A549 treated with CORT108297 at 1 μM for 4 hours (cell line): ENCODE data around the gene RNF149. TPM values are rescaled to one million over a fixed set of nuclear protein-coding genes. Genes with fewer than 3 reads are reported as not detected.

Source experiments
- total RNA-seq: library from RNA; stranded (reverse); fragments of 200-300 nt; extraction: Qiagen RNA extraction; gene quantifications from 5 replicates; pipeline ENCODE4 v1.2.3, GENCODE V29; 2022

RNF149 gene
- total RNA-seq: 37.0 to 48.0 TPM (median 42.1 TPM) in 5 replicates

GRCh38 chr2:101308432-101309210, at the start of gene RNF149:
Gene RNF149 (minus strand): TSS chr2:101308701. CDS start chr2:101308588, 113 bp downstream.

GRCh38 chr2:101252408-101253012, 56.0 kb downstream of the RNF149 start, which contains the start of gene CNOT11:
Gene CNOT11 (plus strand): TSS chr2:101252886. CDS start chr2:101252965, 79 bp downstream.

Other genes with a start within 250 kb of the RNF149 start
- gene TBC1D8, start 157.3 kb downstream of the RNF149 start, total RNA-seq: 51.4 to 78.5 TPM (median 73.8 TPM) in 5 replicates
- gene CNOT11, start 55.8 kb downstream of the RNF149 start, total RNA-seq: 36.1 to 54.2 TPM (median 40.6 TPM) in 5 replicates
- 6.9 to 11.3 TPM (median 10.2 TPM) in 5 replicates for gene CREG2, start 78.8 kb upstream of the RNF149 start, total RNA-seq
- gene RFX8, start 166.4 kb upstream of the RNF149 start, total RNA-seq: not detected in 5 replicates